Endodermal cell (in vitro differentiated cells): Measurements from ENCODE around the gene GAPDHS. TPM values are rescaled to one million over a fixed set of nuclear protein-coding genes. Genes with fewer than 3 reads are reported as not detected.

Source experiments
- DNase-seq: peaks from one replicate; pipeline ENCODE4 v3.0.0-alpha.2; 2017
- H3K27ac ChIP-seq: 2 replicates; pipeline ENCODE4 v1.5.1; 2013; ENCODE audit warnings: mild to moderate bottlenecking, low read depth, low read length, moderate library complexity
- H3K27me3 ChIP-seq: 2 replicates; pipeline ENCODE4 v1.6.1; 2013; ENCODE audit warnings: mild to moderate bottlenecking, low read length, moderate library complexity; ENCODE audit not compliant: insufficient read depth, control insufficient read depth, poor library complexity, severe bottlenecking
- H3K36me3 ChIP-seq: 2 replicates; pipeline ENCODE4 v1.7.0; 2013; ENCODE audit warnings: mild to moderate bottlenecking, low read length, moderate library complexity; ENCODE audit not compliant: control insufficient read depth, insufficient read depth
- H3K4me1 ChIP-seq: one replicate; pipeline ENCODE4 v1.7.0; 2013; ENCODE audit warnings: low read length; ENCODE audit not compliant: control insufficient read depth, insufficient read depth
- H3K4me3 ChIP-seq: 2 replicates; pipeline ENCODE4 v1.5.1; 2013; ENCODE audit warnings: mild to moderate bottlenecking, low read length, moderate library complexity
- H3K9ac ChIP-seq: 2 replicates; pipeline ENCODE4 v1.6.1; 2013; ENCODE audit warnings: mild to moderate bottlenecking, low read length, moderate library complexity; ENCODE audit not compliant: poor library complexity, severe bottlenecking; ENCODE audit errors: extremely low read depth
- H3K9me3 ChIP-seq: 2 replicates; pipeline ENCODE4 v1.6.1; 2013; ENCODE audit warnings: mild to moderate bottlenecking, low read length, moderate library complexity; ENCODE audit not compliant: control insufficient read depth
- H3K27ac Mint-ChIP-seq: 2 replicates; pipeline ENCODE4 v1.8.0; 2020; ENCODE audit warnings: mixed read lengths
- H3K27me3 Mint-ChIP-seq: 2 replicates; pipeline ENCODE4 v1.8.0; 2021; ENCODE audit warnings: mild to moderate bottlenecking, mixed read lengths; ENCODE audit not compliant: insufficient read depth
- H3K36me3 Mint-ChIP-seq: 2 replicates; pipeline ENCODE4 v1.8.0; 2020; ENCODE audit warnings: low read depth, mixed read lengths
- H3K4me1 Mint-ChIP-seq: 2 replicates; pipeline ENCODE4 v1.8.0; 2020; ENCODE audit warnings: mixed read lengths
- H3K4me3 Mint-ChIP-seq: 2 replicates; pipeline ENCODE4 v1.8.0; 2020; ENCODE audit warnings: mild to moderate bottlenecking, moderate library complexity, mixed read lengths
- H3K9me3 Mint-ChIP-seq: 2 replicates; pipeline ENCODE4 v1.8.0; 2020; ENCODE audit warnings: mild to moderate bottlenecking, mixed read lengths
- WGBS, 2 experiments: methylation state at CpG; one replicate each; pipeline versions ENCODE4 v1.1.5 to v1.1.7; 2013; ENCODE audit warnings: missing lambda C conversion rate in 2 of 2, mixed read lengths in 1 of 2; ENCODE audit not compliant: insufficient coverage in 1 of 2, insufficient read length in 1 of 2; 5-methylcytosine and 5-hydroxymethylcytosine counted together
- total RNA-seq, 2 donors: library from RNA; stranded (reverse); fragmentation: NEBNext Ultra II Directional in 1 of 2; extraction: Animal tissue kit (Norgen Biotek cat#: 25700) in 1 of 2; gene quantifications; 2 replicates in 1 of 2; 3 replicates in 1 of 2; pipeline ENCODE4 v1.2.1, GENCODE V29; 2021
- TF ChIP-seq, protein P1 (sequence below): fragments of 200-600 bp; sonication (generic); conservative IDR thresholded peaks from 2 replicates; pipeline ENCODE4 v1.5.0; 2021; ENCODE audit warnings: antibody characterized with exemption, mild to moderate bottlenecking

Gene GAPDHS
- total RNA-seq, 2 donors from 2014 or later = not detected

DNA sequence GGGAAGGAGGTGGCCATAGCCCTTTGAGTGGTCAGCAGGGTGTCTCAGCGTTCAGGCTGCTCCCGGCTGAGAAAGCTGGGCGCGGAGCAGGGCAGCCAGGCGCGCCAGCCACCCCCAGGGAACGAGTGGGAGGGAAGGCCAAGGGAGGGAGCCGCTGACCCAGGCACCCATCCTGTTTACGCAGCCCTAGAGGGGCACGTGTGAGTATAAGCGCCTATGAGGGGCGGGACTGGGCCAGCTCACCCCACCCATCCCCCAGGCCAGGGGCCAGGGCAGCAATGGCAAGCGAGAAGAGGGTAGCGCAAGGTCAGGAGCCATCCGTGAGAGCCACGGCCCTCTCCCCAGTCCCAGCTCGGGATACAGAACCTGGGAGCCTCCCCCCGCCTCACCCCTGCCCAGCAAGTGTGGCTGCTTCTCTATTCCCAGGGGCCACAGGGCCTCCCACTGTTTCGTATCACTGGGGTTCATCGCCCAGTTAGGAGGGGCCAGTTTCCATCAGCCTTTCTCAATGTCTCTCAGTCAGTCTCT lies 18.9 kb upstream of the GAPDHS start:
- DNase-seq = peak; percentile 80
- Histone ChIP-seq H3K36me3 (no peaks in the 10 kb centered on the region), H3K4me1 (peaks cover 4% of the 10 kb centered on the region), H3K4me3 (no peak overlapping the region), H3K9me3 (no peaks in the 10 kb centered on the region), H3K9ac (no peak overlapping the region), H3K27me3 (no peaks in the 10 kb centered on the region), H3K27ac (no peak overlapping the region)
- Mint-ChIP-seq H3K27ac (no peak overlapping the region), H3K9me3 (no peaks in the 10 kb centered on the region), H3K36me3 (no peaks in the 10 kb centered on the region), H3K4me3 (peak overlapping the region; percentile 18), H3K4me1 (peaks cover 8% of the 10 kb centered on the region), H3K27me3 (peaks cover 5% of the 10 kb centered on the region)
- TF ChIP-seq, protein P1, sequence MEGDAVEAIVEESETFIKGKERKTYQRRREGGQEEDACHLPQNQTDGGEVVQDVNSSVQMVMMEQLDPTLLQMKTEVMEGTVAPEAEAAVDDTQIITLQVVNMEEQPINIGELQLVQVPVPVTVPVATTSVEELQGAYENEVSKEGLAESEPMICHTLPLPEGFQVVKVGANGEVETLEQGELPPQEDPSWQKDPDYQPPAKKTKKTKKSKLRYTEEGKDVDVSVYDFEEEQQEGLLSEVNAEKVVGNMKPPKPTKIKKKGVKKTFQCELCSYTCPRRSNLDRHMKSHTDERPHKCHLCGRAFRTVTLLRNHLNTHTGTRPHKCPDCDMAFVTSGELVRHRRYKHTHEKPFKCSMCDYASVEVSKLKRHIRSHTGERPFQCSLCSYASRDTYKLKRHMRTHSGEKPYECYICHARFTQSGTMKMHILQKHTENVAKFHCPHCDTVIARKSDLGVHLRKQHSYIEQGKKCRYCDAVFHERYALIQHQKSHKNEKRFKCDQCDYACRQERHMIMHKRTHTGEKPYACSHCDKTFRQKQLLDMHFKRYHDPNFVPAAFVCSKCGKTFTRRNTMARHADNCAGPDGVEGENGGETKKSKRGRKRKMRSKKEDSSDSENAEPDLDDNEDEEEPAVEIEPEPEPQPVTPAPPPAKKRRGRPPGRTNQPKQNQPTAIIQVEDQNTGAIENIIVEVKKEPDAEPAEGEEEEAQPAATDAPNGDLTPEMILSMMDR = peak; percentile 39
- 59% methylated on average over 4 to 20 of the region's 20 CpGs for WGBS, 2 experiments

DNA sequence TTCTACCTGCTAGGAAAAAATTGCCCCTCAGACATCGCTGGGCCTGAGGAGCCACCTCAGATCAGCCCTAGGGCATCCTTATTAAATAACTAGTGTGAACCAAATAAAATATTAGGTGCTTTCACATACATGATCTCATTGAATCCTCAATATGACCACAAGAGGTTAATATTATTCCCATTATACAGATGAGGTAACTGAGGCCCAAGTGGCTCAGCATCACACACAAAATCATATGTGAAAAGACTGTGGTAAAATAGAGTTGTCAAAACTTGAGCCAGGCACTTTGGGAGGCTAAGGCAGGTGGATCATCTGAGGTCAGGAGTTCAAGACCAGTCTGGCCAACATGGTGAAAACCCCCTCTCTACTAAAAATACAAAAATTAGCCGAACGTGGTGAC lies 16.9 kb upstream of the GAPDHS start:
- H3K9ac ChIP-seq = no peak overlapping the region
- no peak overlapping the region for H3K4me3 ChIP-seq
- WGBS, 2 experiments = 96 to 100% methylated on average over 3 of the region's 3 CpGs
- no peaks in the 10 kb centered on the region for H3K27me3 ChIP-seq
- H3K27ac ChIP-seq = no peak overlapping the region
- H3K4me1 Mint-ChIP-seq = peaks cover 8% of the 10 kb centered on the region
- H3K36me3 ChIP-seq = no peaks in the 10 kb centered on the region
- H3K27ac Mint-ChIP-seq = no peak overlapping the region
- H3K4me3 Mint-ChIP-seq = no peak overlapping the region
- H3K4me1 ChIP-seq = peaks cover 4% of the 10 kb centered on the region
- no peak for DNase-seq
- TF ChIP-seq, protein P1 = no peak
- H3K36me3 Mint-ChIP-seq = no peaks in the 10 kb centered on the region
- H3K9me3 Mint-ChIP-seq = no peaks in the 10 kb centered on the region
- H3K27me3 Mint-ChIP-seq = peaks cover 3% of the 10 kb centered on the region
- no peaks in the 10 kb centered on the region for H3K9me3 ChIP-seq

DNA sequence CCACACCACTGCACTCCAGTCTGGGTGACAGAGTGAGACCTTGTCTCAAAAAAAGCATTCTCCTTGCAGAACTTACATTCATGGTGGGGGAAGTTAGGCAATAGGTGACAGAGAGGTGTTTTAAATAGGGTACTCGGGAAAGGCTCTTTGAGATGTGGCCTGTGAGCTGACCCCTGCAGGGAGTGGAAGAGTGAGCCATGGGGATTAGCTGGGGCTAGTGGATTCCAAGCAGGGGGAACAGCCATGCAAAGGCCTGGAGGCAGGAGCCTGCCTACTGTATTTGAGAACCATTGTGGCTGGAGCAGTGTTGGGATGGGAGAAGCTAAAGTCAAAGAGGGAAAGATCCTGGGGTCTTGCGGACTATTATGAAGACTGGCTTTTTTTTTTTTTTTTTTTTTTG lies 15.9 kb upstream of the GAPDHS start:
- WGBS, 2 experiments = 67 to 89% methylated on average over 1 to 2 of the region's 2 CpGs
- no peaks in the 10 kb centered on the region for H3K27me3 Mint-ChIP-seq
- no peaks in the 10 kb centered on the region for H3K36me3 Mint-ChIP-seq

More for the DNA sequence above, 15.9 kb upstream of the GAPDHS start:
- H3K27ac ChIP-seq = no peak overlapping the region
- H3K36me3 ChIP-seq = no peaks in the 10 kb centered on the region
- H3K27me3 ChIP-seq = no peaks in the 10 kb centered on the region
- no peak overlapping the region for H3K9ac ChIP-seq
- Mint-ChIP-seq H3K4me3 (no peak overlapping the region), H3K27ac (peak overlapping the region; percentile 56), H3K9me3 (no peaks in the 10 kb centered on the region), H3K4me1 (peaks cover 10% of the 10 kb centered on the region)
- TF ChIP-seq, protein P1 = no peak
- no peaks in the 10 kb centered on the region for H3K9me3 ChIP-seq
- peaks cover 4% of the 10 kb centered on the region for H3K4me1 ChIP-seq
- DNase-seq = peak; percentile 62
- no peak overlapping the region for H3K4me3 ChIP-seq
